NCI-H2081 treated with DMSO at 0.1 percent for 48 hours (cell line): ENCODE measurements around the gene TMEM184B.
"Not testable (repeated sequence)": the region's sequence is repeated elsewhere in the genome, so short reads cannot be mapped to it uniquely, and the experiment has no call there.

Experiments used
- DNase-seq: peaks from one replicate; lab custom pipeline; 2025; lab: John Stamatoyannopoulos, UW

Gene TMEM184B

GRCh38 chr22:38248280-38248679 is 24.5 kb downstream of the TMEM184B start:
- DNase-seq = no peak

- no peak for DNase-seq
Observed at GRCh38 chr22:38247713-38248112, 25.1 kb downstream of the TMEM184B start.

GRCh38 chr22:38246692-38247091 is 26.1 kb downstream of the TMEM184B start:
- DNase-seq = no peak

GRCh38 chr22:38246046-38246658 is 26.7 kb downstream of the TMEM184B start:
- no peak for DNase-seq

- DNase-seq = no peak
Observed at GRCh38 chr22:38244106-38244505, 28.7 kb downstream of the TMEM184B start.

GRCh38 chr22:38243007-38243765 is 29.6 kb downstream of the TMEM184B start:
- peak; percentile 82 for DNase-seq

- no peak for DNase-seq
Observed at GRCh38 chr22:38240734-38241252, 32.0 kb downstream of the TMEM184B start.

- no peak for DNase-seq
Observed at GRCh38 chr22:38239101-38239761, 33.6 kb downstream of the TMEM184B start.

GRCh38 chr22:38238519-38239071 is 34.2 kb downstream of the TMEM184B start:
- no peak for DNase-seq

- DNase-seq = no peak
Observed at GRCh38 chr22:38236786-38237185, 36.0 kb downstream of the TMEM184B start.

GRCh38 chr22:38235240-38235850 is 37.5 kb downstream of the TMEM184B start:
- DNase-seq = no peak

GRCh38 chr22:38233856-38234255 is 39.0 kb downstream of the TMEM184B start:
- DNase-seq = not testable (repeated sequence)

- DNase-seq = no peak
Observed at GRCh38 chr22:38233427-38233826, 39.4 kb downstream of the TMEM184B start.

GRCh38 chr22:38232196-38232595 is 40.6 kb downstream of the TMEM184B start:
- DNase-seq = no peak

- no peak for DNase-seq
Observed at GRCh38 chr22:38230916-38231315, 41.9 kb downstream of the TMEM184B start.

- DNase-seq = no peak
Observed at GRCh38 chr22:38230108-38230825, 42.5 kb downstream of the TMEM184B start.

- no peak for DNase-seq
Observed at GRCh38 chr22:38228873-38229740, 43.7 kb downstream of the TMEM184B start.

- no peak for DNase-seq
Observed at GRCh38 chr22:38228326-38228872, 44.4 kb downstream of the TMEM184B start.

- no peak for DNase-seq
Observed at GRCh38 chr22:38226853-38227649, 45.8 kb downstream of the TMEM184B start.
